HepG2 (cell line): ENCODE data around the gene NUFIP1. TPM values are rescaled to one million over a fixed set of nuclear protein-coding genes. Genes with fewer than 3 reads are reported as not detected.
A peak's percentile ranks its signal among the peaks of the same experiment; 100 is the strongest.

Experiments
- ATAC-seq: fragments of 200-7000 bp; cut with Tn5 transposase; 3 replicates; pipeline ENCODE4 v1.9.1; 2020; ENCODE audit warnings: mild to moderate bottlenecking, moderate library complexity
- BruUV-seq: library from RNA; stranded (reverse); fragments of 400-500 nt; replicated peaks from 2 replicates; lab custom pipeline; 2021; lab: Mats Ljungman, UMichigan
- CTCF ChIA-PET: fragments of 300-600 bp; formaldehyde crosslinking; extraction: SDS; loops from one replicate; lab custom pipeline; 2021; ENCODE audit warnings: low total read pairs, inconsistent platforms, low intra/inter-chr PET ratio; lab: Yijun Ruan, JAX
- POLR2A ChIA-PET: fragments of 350-600 bp; sonication (Branson Sonifier 250); formaldehyde crosslinking; loops from one replicate; lab custom pipeline; 2020; ENCODE audit warnings: antibody characterized with exemption, inconsistent platforms; lab: Yijun Ruan, JAX
- DNase-seq: peaks from one replicate; pipeline ENCODE4 v3.0.0-alpha.2; 2015; ENCODE audit warnings: low spot score
- FAIRE-seq: peaks from 3 replicates; lab custom pipeline; 2011; peaks lifted over from hg19 to GRCh38; lab: Jason Lieb, UNC
- H2AFZ ChIP-seq: one replicate; pipeline ENCODE4 v1.6.1; 2011; ENCODE audit warnings: low read length, inconsistent platforms
- H3K27ac ChIP-seq: fragments of 300-600 bp; 3 replicates; pipeline ENCODE4 v1.8.0; 2011; ENCODE audit warnings: mixed run types, mild to moderate bottlenecking, mixed read lengths, low read length, inconsistent platforms; ENCODE audit not compliant: insufficient read depth; ENCODE audit errors: extremely low read length
- H3K27me3 ChIP-seq, 2 experiments: fragments of 200-600 bp in 1 of 2; 2 replicates in 1 of 2; 3 replicates in 1 of 2; pipeline versions ENCODE4 v1.6.0 to v1.8.0; 2011; ENCODE audit warnings: low read length in 2 of 2, mild to moderate bottlenecking in 2 of 2, moderate library complexity in 2 of 2, inconsistent platforms in 1 of 2; ENCODE audit not compliant: insufficient read depth in 2 of 2, control insufficient read depth in 1 of 2
- H3K36me3 ChIP-seq, 2 experiments: fragments of 200-600 bp in 1 of 2; replicated peaks in 1 of 2; 2 replicates in 1 of 2; 3 replicates in 1 of 2; pipeline versions ENCODE4 v1.5.1 to v1.8.0; 2011; ENCODE audit warnings: low read length in 2 of 2, inconsistent platforms in 1 of 2; ENCODE audit not compliant: insufficient read depth in 2 of 2, control insufficient read depth in 1 of 2
- H3K4me1 ChIP-seq: 2 replicates; pipeline ENCODE4 v1.5.1; 2012; ENCODE audit warnings: low read length, inconsistent platforms; ENCODE audit not compliant: insufficient read depth
- H3K4me2 ChIP-seq: 2 replicates; pipeline ENCODE4 v1.6.0; 2011; ENCODE audit warnings: low read depth, low read length, inconsistent platforms
- H3K4me3 ChIP-seq, 3 experiments: fragments of 200-600 bp in 1 of 3; sonication (generic), shearing (Covaris generic) in 1 of 3; replicated peaks in 1 of 3; 2 replicates each; pipeline ENCODE4 v1.5.1; 2011 to 2016; ENCODE audit warnings: low read length in 3 of 3, inconsistent platforms in 2 of 3, low read depth in 2 of 3, mild to moderate bottlenecking in 2 of 3, control low read depth in 1 of 3, mixed read lengths in 1 of 3; ENCODE audit not compliant: insufficient read depth in 1 of 3
- H3K79me2 ChIP-seq: one replicate; pipeline ENCODE4 v1.6.1; 2011; ENCODE audit warnings: low read length, inconsistent platforms; ENCODE audit not compliant: insufficient read depth
- H3K9ac ChIP-seq: 2 replicates; pipeline ENCODE4 v1.6.0; 2011; ENCODE audit warnings: mild to moderate bottlenecking, low read depth, low read length, inconsistent platforms; ENCODE audit not compliant: insufficient read depth
- H3K9me3 ChIP-seq: 2 replicates; pipeline ENCODE4 v1.5.1; 2012; ENCODE audit warnings: mild to moderate bottlenecking, low read length
- H4K20me1 ChIP-seq: 2 replicates; pipeline ENCODE4 v1.6.0; 2011; ENCODE audit warnings: inconsistent platforms, mild to moderate bottlenecking, low read length, moderate library complexity; ENCODE audit not compliant: insufficient read depth
- ARID4A ChIP-seq: sonication (generic); formaldehyde crosslinking; IDR thresholded peaks from 2 replicates; pipeline ENCODE4 v1.5.0; 2020; ENCODE audit warnings: mild to moderate bottlenecking, missing genetic modification reagents, borderline replicate concordance
- CBX1 ChIP-seq: IDR thresholded peaks from one replicate; pipeline ENCODE4 v1.6.1; 2016; ENCODE audit warnings: antibody characterized with exemption, low read depth
- ESRRA ChIP-seq: sonication (generic); formaldehyde crosslinking; IDR thresholded peaks from 2 replicates; pipeline ENCODE4 v1.5.1; 2020; ENCODE audit warnings: mild to moderate bottlenecking, low read depth, missing genetic modification reagents
- HNRNPLL ChIP-seq: fragments of 200-400 bp; formaldehyde crosslinking; IDR thresholded peaks from 2 replicates; pipeline ENCODE4 v1.6.1; 2017; ENCODE audit warnings: mild to moderate bottlenecking, low read depth, low read length; ENCODE audit not compliant: poor library complexity, severe bottlenecking
- NFRKB ChIP-seq: fragments of 450-650 bp; IDR thresholded peaks from 2 replicates; pipeline ENCODE4 v1.6.1; 2017
- PAWR ChIP-seq: sonication (generic); formaldehyde crosslinking; IDR thresholded peaks from 2 replicates; pipeline ENCODE4 v1.4.0; 2020; ENCODE audit warnings: missing genetic modification reagents, mild to moderate bottlenecking, borderline replicate concordance
- PLSCR1 ChIP-seq: sonication (generic); formaldehyde crosslinking; IDR thresholded peaks from 2 replicates; pipeline ENCODE4 v1.5.0; 2020; ENCODE audit warnings: missing genetic modification reagents, mild to moderate bottlenecking, borderline replicate concordance
- RFXAP ChIP-seq: sonication (generic); formaldehyde crosslinking; IDR thresholded peaks from 2 replicates; pipeline ENCODE4 v1.4.0; 2020; ENCODE audit warnings: missing genetic modification reagents, borderline replicate concordance
- SOX13 ChIP-seq, 3 experiments: fragments of 450-650 bp in 1 of 3; sonication (generic) in 1 of 3; formaldehyde crosslinking in 1 of 3; IDR thresholded peaks in 2 of 3; conservative IDR thresholded peaks in 1 of 3; 2 replicates each; pipeline versions ENCODE4 v1.5.0 to v1.6.1; 2016 to 2020; ENCODE audit warnings: antibody characterized with exemption in 1 of 3, mild to moderate bottlenecking in 1 of 3, missing compliant biosample characterization in 1 of 3, missing genetic modification reagents in 1 of 3, moderate library complexity in 1 of 3
- USF2 ChIP-seq, 2 experiments: sonication (generic) in 1 of 2; formaldehyde crosslinking in 1 of 2; IDR thresholded peaks; 2 replicates each; pipeline versions ENCODE4 v1.5.1 to v1.6.1; 2011 to 2020; ENCODE audit warnings: borderline replicate concordance in 1 of 2, low read depth in 1 of 2, low read length in 1 of 2, mild to moderate bottlenecking in 1 of 2, missing genetic modification reagents in 1 of 2, moderate library complexity in 1 of 2
- ZNF431 ChIP-seq: sonication (generic); formaldehyde crosslinking; IDR thresholded peaks from 2 replicates; pipeline ENCODE4 v1.9.0; 2022; ENCODE audit warnings: missing genetic modification reagents, low read depth, mild to moderate bottlenecking, borderline replicate concordance
- ZNF432 ChIP-seq: sonication (generic); formaldehyde crosslinking; IDR thresholded peaks from 2 replicates; pipeline ENCODE4 v1.5.0; 2020; ENCODE audit warnings: missing genetic modification reagents, mild to moderate bottlenecking, borderline replicate concordance
- ZNF496 ChIP-seq: sonication (generic); formaldehyde crosslinking; IDR thresholded peaks from 2 replicates; pipeline ENCODE4 v1.8.1; 2023; ENCODE audit warnings: mild to moderate bottlenecking, moderate library complexity, missing genetic modification reagents; ENCODE audit not compliant: insufficient replicate concordance
- ZNF513 ChIP-seq: sonication (generic); formaldehyde crosslinking; conservative IDR thresholded peaks from 2 replicates; pipeline ENCODE4 v1.5.0; 2020; ENCODE audit warnings: missing genetic modification reagents
- ZNF672 ChIP-seq: sonication (generic); formaldehyde crosslinking; IDR thresholded peaks from 2 replicates; pipeline ENCODE4 v1.8.1; 2022; ENCODE audit warnings: missing genetic modification reagents
- WGBS: methylation state at CpG from one replicate; pipeline ENCODE4 v1.1.6; 2017; ENCODE audit warnings: low lambda C conversion rate; 5-methylcytosine and 5-hydroxymethylcytosine counted together
- in situ Hi-C: cut with HindIII; loops from 2 replicates; pipeline ENCODE4 v1.10.0; 2017; ENCODE audit warnings: low pct_unique_long_range_greater_than_20kb; ENCODE audit not compliant: extremely low pct_ligation_motif_present
- intact Hi-C: fragments of 100-400 bp; cut with micrococcal nuclease; formaldehyde crosslinking; loops from one replicate; pipeline ENCODE4 v1.10.0; 2022; ENCODE audit not compliant: unreplicated experiment
- polyA plus RNA-seq, 8 experiments: library from polyadenylated mRNA; depleted of rRNA in 3 of 8; stranded (reverse) in 7 of 8; unstranded in 1 of 8; fragments of >200 nt; fragmentation: Illumina TruSeq in 4 of 8; extraction: Trizol in 4 of 8; gene quantifications; 2 replicates each; pipeline versions ENCODE4 v1.2.1 to v1.2.3, GENCODE V29; 2011 to 2016; ENCODE audit warnings: low read depth in 4 of 8, missing spikeins in 1 of 8, mixed read lengths in 1 of 8; ENCODE audit not compliant: insufficient read depth in 1 of 8
- total RNA-seq, 5 experiments: library from RNA; depleted of rRNA; stranded (reverse); fragments of >200 nt; fragmentation: Illumina TruSeq; extraction: Trizol; gene quantifications; 2 replicates each; pipeline ENCODE4 v1.2.3, GENCODE V29; 2016; ENCODE audit warnings: low read depth in 1 of 5

The NUFIP1 gene
- total and polyA plus RNA-seq, 2 of the 13 experiments (the other 11 are each of a cell fraction or from before 2014, with no cell fraction given), result 1.9 to 10.3 TPM

- no peaks in the 10 kb centered on the region for H4K20me1 ChIP-seq
- H3K36me3 ChIP-seq, result no peaks in the 10 kb centered on the region
- ChIA-PET CTCF (no interaction called here), POLR2A (no interaction called here)
- H3K27me3 ChIP-seq, result no peaks in the 10 kb centered on the region; a peak in 1 of 5 replicates
- no peaks in the 10 kb centered on the region for H3K9me3 ChIP-seq
- in situ Hi-C loops, result no loop called here
- no peaks in the 10 kb centered on the region for H3K4me1 ChIP-seq
- no peak overlapping the region for H3K4me2 ChIP-seq
- peak; percentile 43; the same call in 2 of the 3 replicates for ATAC-seq
- H3K79me2 ChIP-seq, result no peaks in the 10 kb centered on the region
- WGBS, result 90% methylated on average over 3 of the region's 3 CpGs
- intact Hi-C loops, result no loop called here
- FAIRE-seq, result no peak
- no peak overlapping the region for H3K27ac ChIP-seq
- no peak overlapping the region for H3K4me3 ChIP-seq
- no peak overlapping the region for H2AFZ ChIP-seq
- no peak overlapping the region for H3K9ac ChIP-seq
- BruUV-seq, result no TSS peak
- DNase-seq, result no peak
- no peak for TF ChIP-seq PLSCR1
- TF ChIP-seq USF2 (IDR thresholded peaks at IDR 0.05; ENCODE audit: low read depth, low read length), result no peak
- TF ChIP-seq USF2 (CRISPR knock-in tag; IDR thresholded peaks at IDR 0.05; ENCODE audit: borderline replicate concordance), result no peak
- no peak for TF ChIP-seq ARID4A
- no peak for TF ChIP-seq HNRNPLL
- TF ChIP-seq ZNF431 (CRISPR knock-in tag), result no peak
- no peak for TF ChIP-seq ZNF672 (CRISPR knock-in tag)
- TF ChIP-seq ZNF513 (CRISPR knock-in tag), result no peak
- no peak for TF ChIP-seq PAWR (CRISPR knock-in tag)
- no peak for TF ChIP-seq RFXAP
- TF ChIP-seq NFRKB, result no peak
- no peak for TF ChIP-seq ZNF432 (CRISPR knock-in tag)
- TF ChIP-seq ZNF496 (CRISPR knock-in tag), result no peak
- no peak for TF ChIP-seq SOX13 (IDR thresholded peaks at IDR 0.05)
- no peak for TF ChIP-seq SOX13 (CRISPR knock-in tag; conservative IDR thresholded peaks at IDR 0.05 in 1 of 2, IDR thresholded peaks at IDR 0.05 in 1 of 2)
- TF ChIP-seq CBX1, result no peak
- no peak for TF ChIP-seq ESRRA
These were observed 59.0 kb downstream of the NUFIP1 start for GRCh38 chr13:44930280-44930679.
